Hepatocyte (in vitro differentiated cells): ENCODE results near the gene HS6ST1. TPM values are rescaled to one million over a fixed set of nuclear protein-coding genes. Genes with fewer than 3 reads are reported as not detected.

Experiments
- DNase-seq: peaks from one replicate; pipeline ENCODE4 v3.0.0-alpha.2; 2016; ENCODE audit warnings: low spot score
- H2AFZ ChIP-seq: fragments of 200-600 bp; sonication (generic); 2 replicates; pipeline ENCODE4 v1.6.0; 2016; ENCODE audit warnings: antibody characterized with exemption, mild to moderate bottlenecking
- H3K27ac ChIP-seq: fragments of 200-600 bp; sonication (generic); 2 replicates; pipeline ENCODE4 v1.5.1; 2016; ENCODE audit warnings: mild to moderate bottlenecking
- H3K27me3 ChIP-seq: fragments of 200-600 bp; sonication (generic); 2 replicates; pipeline ENCODE4 v1.6.1; 2016
- H3K36me3 ChIP-seq: fragments of 200-600 bp; sonication (generic); replicated peaks from 2 replicates; pipeline ENCODE4 v1.5.1; 2016; ENCODE audit warnings: low read depth; ENCODE audit not compliant: insufficient read depth
- H3K4me1 ChIP-seq: fragments of 200-600 bp; sonication (generic); 2 replicates; pipeline ENCODE4 v1.5.1; 2016; ENCODE audit warnings: mild to moderate bottlenecking, moderate library complexity; ENCODE audit not compliant: insufficient read depth
- H3K4me2 ChIP-seq: fragments of 200-600 bp; sonication (generic); 2 replicates; pipeline ENCODE4 v1.6.0; 2016
- H3K4me3 ChIP-seq: fragments of 200-600 bp; sonication (generic); 2 replicates; pipeline ENCODE4 v1.5.1; 2016; ENCODE audit warnings: mild to moderate bottlenecking
- H3K79me2 ChIP-seq: fragments of 200-600 bp; sonication (generic); 2 replicates; pipeline ENCODE4 v1.6.0; 2017; ENCODE audit warnings: mild to moderate bottlenecking
- H3K9me2 ChIP-seq: fragments of 200-600 bp; sonication (generic); replicated peaks from 2 replicates; pipeline ENCODE4 v1.6.0; 2017; ENCODE audit warnings: mild to moderate bottlenecking; ENCODE audit not compliant: insufficient read depth
- H3K9me3 ChIP-seq: fragments of 200-600 bp; sonication (generic); 2 replicates; pipeline ENCODE4 v1.5.1; 2016; ENCODE audit warnings: low read depth, mild to moderate bottlenecking
- H4K20me1 ChIP-seq: fragments of 200-600 bp; sonication (generic); 2 replicates; pipeline ENCODE4 v1.6.0; 2016; ENCODE audit warnings: mild to moderate bottlenecking; ENCODE audit not compliant: insufficient read depth, poor library complexity, severe bottlenecking
- CTCF ChIP-seq: fragments of 200-600 bp; sonication (generic); IDR thresholded peaks from 2 replicates; pipeline ENCODE4 v1.5.1; 2016; ENCODE audit warnings: antibody characterized with exemption, mild to moderate bottlenecking; ENCODE audit not compliant: poor library complexity
- EZH2 ChIP-seq: fragments of 200-600 bp; sonication (generic); IDR thresholded peaks from 2 replicates; pipeline ENCODE4 v1.6.1; 2016; ENCODE audit warnings: antibody characterized with exemption, mild to moderate bottlenecking, borderline replicate concordance
- EZH2phosphoT487 ChIP-seq: fragments of 200-600 bp; sonication (generic); IDR thresholded peaks from one replicate; pipeline ENCODE4 v1.6.1; 2018; ENCODE audit warnings: antibody characterized with exemption, mild to moderate bottlenecking, low read depth, moderate library complexity; ENCODE audit not compliant: unreplicated experiment, severe bottlenecking
- WGBS: methylation state at CpG from one replicate; pipeline ENCODE4 v1.1.6; 2016; ENCODE audit warnings: low lambda C conversion rate; ENCODE audit errors: missing lambda C conversion rate; 5-methylcytosine and 5-hydroxymethylcytosine counted together
- polyA plus RNA-seq: library from polyadenylated mRNA; unstranded; fragments of >200 nt; fragmentation: Nextera tagmentation; extraction: Ambion mirVana; gene quantifications from 2 replicates; pipeline ENCODE4 v1.2.1, GENCODE V29; 2016
- total RNA-seq: library from RNA; depleted of rRNA; stranded (reverse); fragments of >200 nt; gene quantifications from 2 replicates; pipeline ENCODE4 v1.2.3, GENCODE V29; 2014

Gene HS6ST1
- total and polyA plus RNA-seq, 2 experiments from 2014 or later = 46.7 to 48.3 TPM

GRCh38 chr2:128292599-128293425 is 25.9 kb downstream of the HS6ST1 start:
- H4K20me1 ChIP-seq = peaks cover 49% of the 10 kb centered on the region

GRCh38 chr2:128291844-128292598 is 26.6 kb downstream of the HS6ST1 start:
- no peaks in the 10 kb centered on the region for H3K9me3 ChIP-seq
- peaks cover 96% of the 10 kb centered on the region for H3K79me2 ChIP-seq
- no peaks in the 10 kb centered on the region for H3K36me3 ChIP-seq
- no peak for DNase-seq
- no peak overlapping the region for H2AFZ ChIP-seq
- no peak overlapping the region for H3K27ac ChIP-seq
- TF ChIP-seq EZH2 (no peak), EZH2phosphoT487 (no peak)
- no peaks in the 10 kb centered on the region for H3K9me2 ChIP-seq
- 96% methylated on average over 19 of the region's 19 CpGs for WGBS
- H3K27me3 ChIP-seq = no peaks in the 10 kb centered on the region
- no peaks in the 10 kb centered on the region for H3K4me1 ChIP-seq
- H4K20me1 ChIP-seq = peaks cover 52% of the 10 kb centered on the region
- H3K4me3 ChIP-seq = no peak overlapping the region
- H3K4me2 ChIP-seq = no peak overlapping the region

More at GRCh38 chr2:128292599-128293425, 25.9 kb downstream of the HS6ST1 start:
- Histone ChIP-seq H3K4me1 (no peaks in the 10 kb centered on the region), H3K4me3 (no peak overlapping the region), H3K9me2 (no peaks in the 10 kb centered on the region), H3K27ac (no peak overlapping the region), H3K79me2 (peaks cover 96% of the 10 kb centered on the region), H3K36me3 (no peaks in the 10 kb centered on the region), H3K9me3 (no peaks in the 10 kb centered on the region), H2AFZ (no peak overlapping the region), H3K27me3 (no peaks in the 10 kb centered on the region), H3K4me2 (no peak overlapping the region)
- no peak for DNase-seq
- no peak for TF ChIP-seq CTCF
- TF ChIP-seq EZH2phosphoT487 = no peak
- TF ChIP-seq EZH2 = no peak
- WGBS = 96% methylated on average over 16 of the region's 21 CpGs

GRCh38 chr2:128291161-128291843 is 27.4 kb downstream of the HS6ST1 start:
- H3K27ac ChIP-seq = no peak overlapping the region
- H2AFZ ChIP-seq = no peak overlapping the region

More at GRCh38 chr2:128291161-128291843, 27.4 kb downstream of the HS6ST1 start:
- Histone ChIP-seq H3K36me3 (no peaks in the 10 kb centered on the region), H3K4me2 (no peak overlapping the region), H3K79me2 (peaks cover 96% of the 10 kb centered on the region), H3K4me3 (no peak overlapping the region), H4K20me1 (peaks cover 53% of the 10 kb centered on the region), H3K27me3 (no peaks in the 10 kb centered on the region), H3K9me3 (no peaks in the 10 kb centered on the region), H3K9me2 (no peaks in the 10 kb centered on the region), H3K4me1 (peaks cover 5% of the 10 kb centered on the region)
- 90% methylated on average over 13 of the region's 13 CpGs for WGBS
- no peak for DNase-seq
- TF ChIP-seq EZH2 = no peak
- TF ChIP-seq EZH2phosphoT487 = no peak
- no peak for TF ChIP-seq CTCF
